OCI-LY7 (cell line): ENCODE results near the gene AKAP13. TPM values are rescaled to one million over a fixed set of nuclear protein-coding genes. Genes with fewer than 3 reads are reported as not detected.

ENCODE experiments used
- BruUV-seq: library from RNA; stranded (reverse); fragments of 400-500 nt; replicated peaks from 2 replicates; lab custom pipeline; 2021; lab: Mats Ljungman, UMichigan
- CTCF ChIA-PET: fragments of 300-600 bp; sonication (Branson Sonifier 250); formaldehyde crosslinking; loops from one replicate; lab custom pipeline; 2022; ENCODE audit warnings: antibody characterized with exemption; ENCODE audit not compliant: unreplicated experiment; lab: Charles Lee
- POLR2A ChIA-PET: fragments of 300-600 bp; sonication (Branson Sonifier 250); formaldehyde crosslinking; loops from one replicate; lab custom pipeline; 2022; ENCODE audit warnings: antibody characterized with exemption; lab: Charles Lee
- DNase-seq: peaks from one replicate; pipeline ENCODE4 v3.0.0-alpha.2; 2015; ENCODE audit warnings: low spot score
- H2AFZ ChIP-seq: fragments of 200-600 bp; sonication (generic), shearing (Covaris generic); 2 replicates; pipeline ENCODE4 v1.6.1; 2014; ENCODE audit warnings: mild to moderate bottlenecking, antibody characterized with exemption, low read length, moderate library complexity
- H3K27ac ChIP-seq: fragments of 200-600 bp; sonication (generic); 2 replicates; pipeline ENCODE4 v1.5.1; 2014; ENCODE audit warnings: mixed run types, low read depth, mild to moderate bottlenecking, moderate library complexity, low read length, inconsistent platforms; ENCODE audit not compliant: poor library complexity, severe bottlenecking
- H3K36me3 ChIP-seq: fragments of 200-600 bp; sonication (generic); 2 replicates; pipeline ENCODE4 v1.6.1; 2014; ENCODE audit warnings: mild to moderate bottlenecking, antibody characterized with exemption, low read length, moderate library complexity, mixed read lengths; ENCODE audit not compliant: insufficient read depth
- H3K4me1 ChIP-seq: fragments of 200-600 bp; sonication (generic); 2 replicates; pipeline ENCODE4 v1.5.1; 2014; ENCODE audit warnings: mild to moderate bottlenecking, low read length; ENCODE audit not compliant: insufficient read depth, poor library complexity, severe bottlenecking
- H3K4me2 ChIP-seq: fragments of 200-600 bp; sonication (generic); 2 replicates; pipeline ENCODE4 v1.6.1; 2014; ENCODE audit warnings: mild to moderate bottlenecking, low read length
- H3K4me3 ChIP-seq: fragments of 200-600 bp; sonication (generic); 2 replicates; pipeline ENCODE4 v1.5.1; 2014; ENCODE audit warnings: mild to moderate bottlenecking, low read depth, low read length; ENCODE audit not compliant: poor library complexity, severe bottlenecking
- H3K79me2 ChIP-seq: fragments of 200-600 bp; sonication (generic); 2 replicates; pipeline ENCODE4 v1.6.1; 2016; ENCODE audit warnings: low read depth, mild to moderate bottlenecking, low read length, moderate library complexity, mixed read lengths; ENCODE audit not compliant: insufficient read depth
- H3K9me2 ChIP-seq: fragments of 200-600 bp; sonication (generic); 2 replicates; pipeline ENCODE4 v1.6.1; 2016; ENCODE audit warnings: mild to moderate bottlenecking, low read length, mixed read lengths; ENCODE audit not compliant: insufficient read depth
- H3K9me3 ChIP-seq: fragments of 200-600 bp; sonication (generic); 2 replicates; pipeline ENCODE4 v1.6.1; 2014; ENCODE audit warnings: mild to moderate bottlenecking, mixed run types, low read length, mixed read lengths
- H4K20me1 ChIP-seq: fragments of 200-600 bp; sonication (generic); 2 replicates; pipeline ENCODE4 v1.6.1; 2014; ENCODE audit warnings: mild to moderate bottlenecking, antibody characterized with exemption, low read length, moderate library complexity, mixed read lengths; ENCODE audit not compliant: insufficient read depth
- EZH2phosphoT487 ChIP-seq: fragments of 200-600 bp; sonication (generic); IDR thresholded peaks from 2 replicates; pipeline ENCODE4 v1.6.1; 2018; ENCODE audit warnings: low read depth, borderline replicate concordance, mild to moderate bottlenecking, mixed run types, antibody characterized with exemption, low read length, moderate library complexity, mixed read lengths
- intact Hi-C: fragments of 100-400 bp; cut with micrococcal nuclease; formaldehyde crosslinking; loops from one replicate; pipeline ENCODE4 v1.10.0; 2022; ENCODE audit not compliant: unreplicated experiment
- total RNA-seq, 2 experiments: library from RNA; depleted of rRNA in 1 of 2; stranded (reverse); fragments of >200 nt in 1 of 2; shearing (Covaris generic) in 1 of 2; gene quantifications; 2 replicates each; pipeline ENCODE4 v1.2.3, GENCODE V29; 2014 to 2022
- TF ChIP-seq, protein P1 (sequence below): fragments of 200-600 bp; sonication (generic); conservative IDR thresholded peaks from 2 replicates; pipeline ENCODE4 v1.5.1; 2014; ENCODE audit warnings: mild to moderate bottlenecking, antibody characterized with exemption, low read length, moderate library complexity, mixed read lengths

The AKAP13 gene
- total RNA-seq, 2 experiments from 2014 or later = 140 to 250 TPM

GRCh38 chr15:85563731-85564130 lies 183.3 kb downstream of the AKAP13 start:
- BruUV-seq = no TSS peak
- no peak overlapping the region for H3K4me2 ChIP-seq
- CTCF ChIA-PET = no interaction called here
- no peak overlapping the region for H3K4me3 ChIP-seq
- H3K4me1 ChIP-seq = no peaks in the 10 kb centered on the region
- H4K20me1 ChIP-seq = no peaks in the 10 kb centered on the region
- DNase-seq = no peak
- H3K36me3 ChIP-seq = peaks cover 27% of the 10 kb centered on the region
- H3K27ac ChIP-seq = no peak overlapping the region
- TF ChIP-seq, protein P1, sequence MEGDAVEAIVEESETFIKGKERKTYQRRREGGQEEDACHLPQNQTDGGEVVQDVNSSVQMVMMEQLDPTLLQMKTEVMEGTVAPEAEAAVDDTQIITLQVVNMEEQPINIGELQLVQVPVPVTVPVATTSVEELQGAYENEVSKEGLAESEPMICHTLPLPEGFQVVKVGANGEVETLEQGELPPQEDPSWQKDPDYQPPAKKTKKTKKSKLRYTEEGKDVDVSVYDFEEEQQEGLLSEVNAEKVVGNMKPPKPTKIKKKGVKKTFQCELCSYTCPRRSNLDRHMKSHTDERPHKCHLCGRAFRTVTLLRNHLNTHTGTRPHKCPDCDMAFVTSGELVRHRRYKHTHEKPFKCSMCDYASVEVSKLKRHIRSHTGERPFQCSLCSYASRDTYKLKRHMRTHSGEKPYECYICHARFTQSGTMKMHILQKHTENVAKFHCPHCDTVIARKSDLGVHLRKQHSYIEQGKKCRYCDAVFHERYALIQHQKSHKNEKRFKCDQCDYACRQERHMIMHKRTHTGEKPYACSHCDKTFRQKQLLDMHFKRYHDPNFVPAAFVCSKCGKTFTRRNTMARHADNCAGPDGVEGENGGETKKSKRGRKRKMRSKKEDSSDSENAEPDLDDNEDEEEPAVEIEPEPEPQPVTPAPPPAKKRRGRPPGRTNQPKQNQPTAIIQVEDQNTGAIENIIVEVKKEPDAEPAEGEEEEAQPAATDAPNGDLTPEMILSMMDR = no peak
- no peak for TF ChIP-seq EZH2phosphoT487
- H2AFZ ChIP-seq = no peak overlapping the region
- POLR2A ChIA-PET = no interaction called here
- no peaks in the 10 kb centered on the region for H3K9me3 ChIP-seq
- H3K79me2 ChIP-seq = peaks cover 4% of the 10 kb centered on the region; the same call in 1 of the 2 replicates
- intact Hi-C loops = no loop called here
- no peaks in the 10 kb centered on the region for H3K9me2 ChIP-seq

DNA sequence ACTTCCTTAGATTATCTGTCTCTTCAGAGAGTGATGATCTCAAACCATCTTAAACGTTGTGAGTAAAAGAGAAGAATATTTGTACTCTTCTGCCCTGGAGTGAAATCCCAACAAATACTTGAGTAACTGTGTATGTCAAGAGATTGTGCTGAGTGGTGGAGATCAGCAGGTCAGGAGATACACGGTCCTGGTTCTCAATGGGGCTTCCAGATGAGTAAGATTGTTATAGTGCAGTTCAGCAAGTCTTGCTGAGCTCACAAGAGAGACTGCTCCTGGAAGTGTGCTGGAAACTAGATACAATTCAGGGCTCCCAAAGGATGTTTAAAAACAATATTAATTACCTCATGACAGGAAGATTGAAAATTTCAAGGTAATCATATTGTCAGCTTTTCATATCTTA lies 184.3 kb downstream of the AKAP13 start:
- no TSS peak for BruUV-seq
- Histone ChIP-seq H2AFZ (no peak overlapping the region), H3K79me2 (no peaks in the 10 kb centered on the region), H3K36me3 (peaks cover 23% of the 10 kb centered on the region), H3K27ac (no peak overlapping the region), H3K4me2 (no peak overlapping the region), H3K4me3 (no peak overlapping the region), H3K4me1 (no peaks in the 10 kb centered on the region), H3K9me3 (no peaks in the 10 kb centered on the region), H4K20me1 (no peaks in the 10 kb centered on the region), H3K9me2 (no peaks in the 10 kb centered on the region)
- intact Hi-C loops = no loop called here
- ChIA-PET POLR2A (interaction anchor here (0.6 to 0.9 kb wide), 2 partner anchors 18 to 93 kb away, joined by 3 read pairs; no protein-coding TSS in a partner anchor), CTCF (no interaction called here)
- no peak for DNase-seq
- no peak for TF ChIP-seq EZH2phosphoT487
- TF ChIP-seq, protein P1 = no peak

DNA sequence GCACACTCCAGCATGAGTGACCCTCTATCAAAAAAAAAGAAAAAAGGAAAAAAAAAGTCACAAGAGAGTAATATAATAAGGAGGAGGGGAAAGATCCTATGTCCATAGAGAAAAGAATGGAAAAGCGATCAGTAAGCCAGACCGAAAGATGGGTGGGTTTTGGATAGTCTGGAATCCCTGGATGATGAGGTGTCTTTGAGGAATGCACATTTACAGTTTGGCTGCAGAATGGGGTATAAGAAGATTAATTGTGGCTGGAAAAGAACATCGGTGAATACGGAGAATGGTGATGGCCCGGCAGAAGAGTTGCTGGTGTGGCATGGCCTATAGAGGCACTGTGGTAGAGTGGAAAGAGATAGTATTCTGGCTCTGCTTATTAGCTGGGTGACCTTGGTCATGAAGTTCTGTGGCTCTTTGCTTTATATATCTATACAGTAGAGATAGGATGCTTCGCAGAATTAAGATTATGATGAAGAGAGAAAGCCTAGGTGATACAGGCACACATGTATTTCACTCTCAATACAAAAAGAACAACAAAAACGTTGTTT lies 187.9 kb downstream of the AKAP13 start:
- Histone ChIP-seq H2AFZ (no peak overlapping the region), H3K27ac (no peak overlapping the region), H3K79me2 (0 out of 2 replicates have a peak, but pooled peaks cover 5% of the 10 kb centered on the region), H3K9me3 (no peaks in the 10 kb centered on the region), H3K36me3 (peaks cover 18% of the 10 kb centered on the region; the same call in 1 of the 2 replicates), H4K20me1 (no peaks in the 10 kb centered on the region), H3K4me3 (no peak overlapping the region), H3K9me2 (no peaks in the 10 kb centered on the region), H3K4me2 (no peak overlapping the region), H3K4me1 (no peaks in the 10 kb centered on the region)
- BruUV-seq = no TSS peak
- no peak for DNase-seq
- POLR2A ChIA-PET = interaction anchor here (0.9 to 1.3 kb wide), 2 partner anchors 8 to 12 kb away, joined by 3 read pairs; no protein-coding TSS in a partner anchor
- CTCF ChIA-PET = interaction anchor here (0.6 to 0.7 kb wide), 2 partner anchors 13 to 70 kb away, joined by 3 read pairs; no protein-coding TSS in a partner anchor
- TF ChIP-seq, protein P1 = no peak
- no peak for TF ChIP-seq EZH2phosphoT487
- intact Hi-C loops = no loop called here
